SIG-M5 (cell line): ENCODE data around the gene MAP3K13.
"Not testable (repeated sequence)": the region's sequence is repeated elsewhere in the genome, so short reads cannot be mapped to it uniquely, and the experiment has no call there.

ENCODE experiments used
- DNase-seq: peaks from one replicate; lab custom pipeline; 2025; lab: John Stamatoyannopoulos, UW

The MAP3K13 gene

GRCh38 chr3:185448107-185448506 is 85.2 kb downstream of the MAP3K13 start:
- DNase-seq = no peak

- not testable (repeated sequence) for DNase-seq
Measured at GRCh38 chr3:185451432-185451831, 88.5 kb downstream of the MAP3K13 start.

GRCh38 chr3:185457376-185457775 is 94.4 kb downstream of the MAP3K13 start:
- DNase-seq = no peak

- DNase-seq = no peak
Measured at GRCh38 chr3:185460309-185460708, 97.4 kb downstream of the MAP3K13 start.

- no peak for DNase-seq
Measured at GRCh38 chr3:185460719-185461350, 97.9 kb downstream of the MAP3K13 start.

- no peak for DNase-seq
Measured at GRCh38 chr3:185465471-185465870, 102.5 kb downstream of the MAP3K13 start.

GRCh38 chr3:185466123-185466522 is 103.2 kb downstream of the MAP3K13 start:
- DNase-seq = not testable (repeated sequence)

GRCh38 chr3:185469542-185469941 is 106.6 kb downstream of the MAP3K13 start:
- DNase-seq = no peak

GRCh38 chr3:185470323-185470722 is 107.4 kb downstream of the MAP3K13 start:
- DNase-seq = no peak

- DNase-seq = no peak
Measured at GRCh38 chr3:185473290-185473815, 110.4 kb downstream of the MAP3K13 start.

- not testable (repeated sequence) for DNase-seq
Measured at GRCh38 chr3:185474922-185475321, 112.0 kb downstream of the MAP3K13 start.

- DNase-seq = no peak
Measured at GRCh38 chr3:185477316-185477715, 114.4 kb downstream of the MAP3K13 start.

- no peak for DNase-seq
Measured at GRCh38 chr3:185479373-185479945, 116.5 kb downstream of the MAP3K13 start.

- no peak for DNase-seq
Measured at GRCh38 chr3:185484296-185484695, 121.4 kb downstream of the MAP3K13 start.

GRCh38 chr3:185486394-185486793 is 123.5 kb downstream of the MAP3K13 start:
- DNase-seq = no peak

- DNase-seq = no peak
Measured at GRCh38 chr3:185488465-185488864, 125.5 kb downstream of the MAP3K13 start.

- DNase-seq = no peak
Measured at GRCh38 chr3:185489462-185489861, 126.5 kb downstream of the MAP3K13 start.

GRCh38 chr3:185490241-185490640 is 127.3 kb downstream of the MAP3K13 start:
- DNase-seq = no peak

- peak; percentile 33 for DNase-seq
Measured at GRCh38 chr3:185498503-185499396, 135.8 kb downstream of the MAP3K13 start, which contains the start of gene TMEM41A. Gene TMEM41A, minus strand, starts transcription at chr3:185499035. Its CDS starts 74 bp downstream, at chr3:185498961.

GRCh38 chr3:185502987-185503386 is 140.1 kb downstream of the MAP3K13 start:
- no peak for DNase-seq

GRCh38 chr3:185503521-185503920 is 140.6 kb downstream of the MAP3K13 start:
- no peak for DNase-seq

- no peak for DNase-seq
Measured at GRCh38 chr3:185504636-185505035, 141.7 kb downstream of the MAP3K13 start.

- no peak for DNase-seq
Measured at GRCh38 chr3:185507883-185508282, 144.9 kb downstream of the MAP3K13 start.
